ENCODE measurements around the gene AGPS.
"Not testable (repeated sequence)": the region's sequence is repeated elsewhere in the genome, so short reads cannot be mapped to it uniquely, and the experiment has no call there.

Gene AGPS

GRCh38 chr2:177431111-177431725, 38.6 kb downstream of the AGPS start:
- Mint-ChIP-seq H3K4me1 (peaks cover 30% of the 10 kb centered on the region), H3K9me3 (peaks cover 23% of the 10 kb centered on the region)
- H3K27me3 Mint-ChIP-seq; H3K27ac Mint-ChIP-seq (ENCODE audit: low read depth); H3K36me3 Mint-ChIP-seq (ENCODE audit: insufficient read depth); DNase-seq (ENCODE audit: low spot score in 2 of 2); ATAC-seq (replicated peaks; ENCODE audit: extremely low read depth, poor library complexity, severe bottlenecking); H3K4me3 Mint-ChIP-seq: not testable (repeated sequence)

GRCh38 chr2:177432703-177433102, 40.1 kb downstream of the AGPS start:
- Mint-ChIP-seq H3K9me3 (peaks cover 15% of the 10 kb centered on the region), H3K4me1 (peaks cover 15% of the 10 kb centered on the region), H3K36me3 (ENCODE audit: insufficient read depth) (peaks cover 14% of the 10 kb centered on the region), H3K27ac (ENCODE audit: low read depth) (no peak overlapping the region), H3K4me3 (no peak overlapping the region), H3K27me3 (no peaks in the 10 kb centered on the region)
- DNase-seq (ENCODE audit: low spot score in 2 of 2), result no peak
- no peak for ATAC-seq (replicated peaks; ENCODE audit: extremely low read depth, poor library complexity, severe bottlenecking)

- no peak for DNase-seq (ENCODE audit: low spot score in 2 of 2)
- H3K4me1 Mint-ChIP-seq, result peaks cover 9% of the 10 kb centered on the region
- H3K27ac Mint-ChIP-seq (ENCODE audit: low read depth), result no peak overlapping the region
- H3K9me3 Mint-ChIP-seq, result peaks cover 10% of the 10 kb centered on the region
- peaks cover 15% of the 10 kb centered on the region for H3K36me3 Mint-ChIP-seq (ENCODE audit: insufficient read depth)
- ATAC-seq (replicated peaks; ENCODE audit: extremely low read depth, poor library complexity, severe bottlenecking), result no peak
- H3K4me3 Mint-ChIP-seq, result no peak overlapping the region
- H3K27me3 Mint-ChIP-seq, result no peaks in the 10 kb centered on the region
These were observed 40.8 kb downstream of the AGPS start for GRCh38 chr2:177433402-177433801.

- DNase-seq (ENCODE audit: low spot score in 2 of 2) (no peak), ATAC-seq (replicated peaks; ENCODE audit: extremely low read depth, poor library complexity, severe bottlenecking) (no peak)
- H3K36me3 Mint-ChIP-seq (ENCODE audit: insufficient read depth), result peaks cover 10% of the 10 kb centered on the region
- no peaks in the 10 kb centered on the region for H3K27me3 Mint-ChIP-seq
- H3K4me3 Mint-ChIP-seq, result no peak overlapping the region
- peaks cover under 1% of the 10 kb centered on the region for H3K4me1 Mint-ChIP-seq
- peaks cover 10% of the 10 kb centered on the region for H3K9me3 Mint-ChIP-seq
- peak overlapping the region; percentile 16 for H3K27ac Mint-ChIP-seq (ENCODE audit: low read depth)
These were observed 41.9 kb downstream of the AGPS start for GRCh38 chr2:177434475-177434874.

- Mint-ChIP-seq H3K4me3 (no peak overlapping the region), H3K9me3 (no peaks in the 10 kb centered on the region), H3K27me3 (no peaks in the 10 kb centered on the region), H3K4me1 (peaks cover 5% of the 10 kb centered on the region), H3K27ac (ENCODE audit: low read depth) (no peak overlapping the region), H3K36me3 (ENCODE audit: insufficient read depth) (peaks cover 28% of the 10 kb centered on the region)
- ATAC-seq (replicated peaks; ENCODE audit: extremely low read depth, poor library complexity, severe bottlenecking) (no peak), DNase-seq (ENCODE audit: low spot score in 2 of 2) (no peak)
These were observed 52.6 kb downstream of the AGPS start for GRCh38 chr2:177445200-177445599.

- H3K4me3 Mint-ChIP-seq, result no peak overlapping the region
- no peak for DNase-seq (ENCODE audit: low spot score in 2 of 2)
- no peak for ATAC-seq (replicated peaks; ENCODE audit: extremely low read depth, poor library complexity, severe bottlenecking)
- peaks cover 5% of the 10 kb centered on the region for H3K4me1 Mint-ChIP-seq
- peaks cover 17% of the 10 kb centered on the region for H3K36me3 Mint-ChIP-seq (ENCODE audit: insufficient read depth)
- H3K9me3 Mint-ChIP-seq, result no peaks in the 10 kb centered on the region
- no peak overlapping the region for H3K27ac Mint-ChIP-seq (ENCODE audit: low read depth)
- H3K27me3 Mint-ChIP-seq, result no peaks in the 10 kb centered on the region
These were observed 55.5 kb downstream of the AGPS start for GRCh38 chr2:177448031-177448430.

- Mint-ChIP-seq H3K9me3 (no peaks in the 10 kb centered on the region), H3K36me3 (ENCODE audit: insufficient read depth) (peaks cover 12% of the 10 kb centered on the region), H3K27me3 (no peaks in the 10 kb centered on the region), H3K4me1 (peaks cover 5% of the 10 kb centered on the region), H3K4me3 (no peak overlapping the region), H3K27ac (ENCODE audit: low read depth) (no peak overlapping the region)
- ATAC-seq (replicated peaks; ENCODE audit: extremely low read depth, poor library complexity, severe bottlenecking) (no peak), DNase-seq (ENCODE audit: low spot score in 2 of 2) (no peak)
These were observed 56.6 kb downstream of the AGPS start for GRCh38 chr2:177449159-177449558.

GRCh38 chr2:177455187-177455586, 62.6 kb downstream of the AGPS start:
- no peaks in the 10 kb centered on the region for H3K27me3 Mint-ChIP-seq
- H3K4me1 Mint-ChIP-seq, result peaks cover 12% of the 10 kb centered on the region
- H3K27ac Mint-ChIP-seq (ENCODE audit: low read depth), result no peak overlapping the region
- ATAC-seq (replicated peaks; ENCODE audit: extremely low read depth, poor library complexity, severe bottlenecking), result no peak
- H3K9me3 Mint-ChIP-seq, result peaks cover 4% of the 10 kb centered on the region
- peaks cover 12% of the 10 kb centered on the region for H3K36me3 Mint-ChIP-seq (ENCODE audit: insufficient read depth)
- DNase-seq (ENCODE audit: low spot score in 2 of 2), result no peak
- H3K4me3 Mint-ChIP-seq, result no peak overlapping the region

- not testable (repeated sequence) for H3K27ac Mint-ChIP-seq (ENCODE audit: low read depth); H3K4me1 Mint-ChIP-seq
- peaks cover 15% of the 10 kb centered on the region for H3K36me3 Mint-ChIP-seq (ENCODE audit: insufficient read depth)
These were observed 67.2 kb downstream of the AGPS start for GRCh38 chr2:177459756-177460155.

GRCh38 chr2:177460973-177461585, 68.5 kb downstream of the AGPS start:
- H3K9me3 Mint-ChIP-seq, result peaks cover 4% of the 10 kb centered on the region
- no peaks in the 10 kb centered on the region for H3K27me3 Mint-ChIP-seq
- DNase-seq (ENCODE audit: low spot score in 2 of 2) (no peak), ATAC-seq (replicated peaks; ENCODE audit: extremely low read depth, poor library complexity, severe bottlenecking) (no peak)
- no peak overlapping the region for H3K27ac Mint-ChIP-seq (ENCODE audit: low read depth)
- H3K36me3 Mint-ChIP-seq (ENCODE audit: insufficient read depth), result peaks cover 11% of the 10 kb centered on the region
- no peak overlapping the region for H3K4me3 Mint-ChIP-seq
- H3K4me1 Mint-ChIP-seq, result peaks cover 7% of the 10 kb centered on the region

More at GRCh38 chr2:177459756-177460155, 67.2 kb downstream of the AGPS start:
- H3K4me3 Mint-ChIP-seq; H3K9me3 Mint-ChIP-seq; H3K27me3 Mint-ChIP-seq; DNase-seq (ENCODE audit: low spot score in 2 of 2); ATAC-seq (replicated peaks; ENCODE audit: extremely low read depth, poor library complexity, severe bottlenecking): not testable (repeated sequence)

GRCh38 chr2:177464549-177464948, 72.0 kb downstream of the AGPS start:
- Mint-ChIP-seq H3K9me3 (no peaks in the 10 kb centered on the region), H3K27ac (ENCODE audit: low read depth) (no peak overlapping the region), H3K36me3 (ENCODE audit: insufficient read depth) (peaks cover 9% of the 10 kb centered on the region), H3K4me3 (no peak overlapping the region), H3K27me3 (no peaks in the 10 kb centered on the region), H3K4me1 (no peaks in the 10 kb centered on the region)
- no peak for ATAC-seq (replicated peaks; ENCODE audit: extremely low read depth, poor library complexity, severe bottlenecking)
- no peak for DNase-seq (ENCODE audit: low spot score in 2 of 2)

- Mint-ChIP-seq H3K27ac (ENCODE audit: low read depth) (no peak overlapping the region), H3K4me3 (no peak overlapping the region), H3K4me1 (no peaks in the 10 kb centered on the region), H3K27me3 (no peaks in the 10 kb centered on the region), H3K36me3 (ENCODE audit: insufficient read depth) (peaks cover 9% of the 10 kb centered on the region), H3K9me3 (peaks cover 7% of the 10 kb centered on the region)
- DNase-seq (ENCODE audit: low spot score in 2 of 2) (no peak), ATAC-seq (replicated peaks; ENCODE audit: extremely low read depth, poor library complexity, severe bottlenecking) (no peak)
These were observed 73.0 kb downstream of the AGPS start for GRCh38 chr2:177465400-177466138.
